Endothelial cell of umbilical vein (primary cell): ENCODE data around the gene CENPB. TPM values are rescaled to one million over a fixed set of nuclear protein-coding genes. Genes with fewer than 3 reads are reported as not detected.

Source experiments
- BruUV-seq: library from RNA; stranded (reverse); fragments of 400-500 nt; replicated peaks from 2 replicates; lab custom pipeline; 2021; lab: Mats Ljungman, UMichigan
- CTCF ChIA-PET: fragments of 300-600, 350-600 bp; sonication (Branson Sonifier 250); formaldehyde crosslinking; loops from one replicate; lab custom pipeline; 2021; ENCODE audit warnings: antibody characterized with exemption, inconsistent platforms; lab: Charles Lee
- POLR2A ChIA-PET: fragments of 300-600, 350-600 bp; sonication (Branson Sonifier 250); formaldehyde crosslinking; loops from one replicate; lab custom pipeline; 2021; ENCODE audit warnings: antibody characterized with exemption, inconsistent platforms; lab: Charles Lee
- DNase-seq: peaks from one replicate; pipeline ENCODE4 v3.0.0-alpha.2; 2011; ENCODE audit warnings: low read depth, low spot score
- FAIRE-seq: peaks from 2 replicates; lab custom pipeline; 2011; peaks lifted over from hg19 to GRCh38; lab: Jason Lieb, UNC
- H2AFZ ChIP-seq: 2 replicates; pipeline ENCODE4 v1.6.0; 2012; ENCODE audit warnings: low read depth, low read length, control low read depth, inconsistent platforms
- H3K27ac ChIP-seq: 2 replicates; pipeline ENCODE4 v1.5.1; 2011; ENCODE audit warnings: low read depth, mild to moderate bottlenecking, control low read depth, low read length, moderate library complexity; ENCODE audit not compliant: insufficient read depth
- H3K27me3 ChIP-seq, 2 experiments: 2 replicates each; pipeline versions ENCODE4 v1.6.0 to v1.6.1; 2011; ENCODE audit warnings: low read length in 2 of 2, mixed read lengths in 1 of 2; ENCODE audit not compliant: control insufficient read depth in 2 of 2, insufficient read depth in 2 of 2
- H3K36me3 ChIP-seq, 2 experiments: 2 replicates in 1 of 2; 3 replicates in 1 of 2; pipeline ENCODE4 v1.5.1; 2011; ENCODE audit warnings: low read length in 2 of 2, mild to moderate bottlenecking in 1 of 2, moderate library complexity in 1 of 2; ENCODE audit not compliant: control insufficient read depth in 2 of 2, insufficient read depth in 2 of 2; ENCODE audit errors: extremely low read depth in 1 of 2
- H3K4me1 ChIP-seq: 3 replicates; pipeline ENCODE4 v1.5.1; 2011; ENCODE audit warnings: mild to moderate bottlenecking, low read length; ENCODE audit not compliant: control insufficient read depth, insufficient read depth; ENCODE audit errors: extremely low read depth
- H3K4me2 ChIP-seq: 2 replicates; pipeline ENCODE4 v1.6.1; 2011; ENCODE audit warnings: low read length, control low read depth, mixed read lengths; ENCODE audit not compliant: insufficient read depth
- H3K4me3 ChIP-seq, 3 experiments: fragments of 200-600 bp in 1 of 3; sonication (generic), shearing (Covaris generic) in 1 of 3; replicated peaks in 1 of 3; 2 replicates each; pipeline ENCODE4 v1.5.1; 2011 to 2016; ENCODE audit warnings: control low read depth in 3 of 3, low read length in 3 of 3, mild to moderate bottlenecking in 2 of 3, inconsistent platforms in 1 of 3, low read depth in 1 of 3, moderate library complexity in 1 of 3; ENCODE audit not compliant: insufficient read depth in 1 of 3
- H3K79me2 ChIP-seq: 2 replicates; pipeline ENCODE4 v1.6.0; 2012; ENCODE audit warnings: low read length, inconsistent platforms; ENCODE audit not compliant: control insufficient read depth, insufficient read depth
- H3K9ac ChIP-seq: replicated peaks from 2 replicates; pipeline ENCODE3; 2011; ENCODE audit warnings: low read length, control low read depth; ENCODE audit not compliant: insufficient read depth; ENCODE audit errors: extremely low read depth
- H3K9me1 ChIP-seq: replicated peaks from 3 replicates; pipeline ENCODE4 v1.6.0; 2011; ENCODE audit warnings: mild to moderate bottlenecking, low read length; ENCODE audit not compliant: control insufficient read depth, insufficient read depth; ENCODE audit errors: extremely low read depth
- H3K9me3 ChIP-seq: replicated peaks from 2 replicates; pipeline ENCODE4 v1.5.1; 2012; ENCODE audit warnings: low read length, inconsistent platforms; ENCODE audit not compliant: control insufficient read depth, insufficient read depth
- H4K20me1 ChIP-seq: replicated peaks from 2 replicates; pipeline ENCODE3; 2011; ENCODE audit warnings: mild to moderate bottlenecking, low read length; ENCODE audit not compliant: control insufficient read depth, insufficient read depth; ENCODE audit errors: extremely low read depth
- EZH2 ChIP-seq: IDR thresholded peaks from 2 replicates; pipeline ENCODE4 v1.6.1; 2012; ENCODE audit warnings: borderline replicate concordance, low read depth, mild to moderate bottlenecking, moderate library complexity, low read length, inconsistent platforms; ENCODE audit not compliant: severe bottlenecking
- FOS ChIP-seq: IDR thresholded peaks from 2 replicates; pipeline ENCODE4 v1.6.1; 2011; ENCODE audit warnings: mild to moderate bottlenecking, low read length, moderate library complexity, borderline replicate concordance; ENCODE audit not compliant: insufficient read depth
- GATA2 ChIP-seq: IDR thresholded peaks from 2 replicates; pipeline ENCODE4 v1.7.0; 2011; ENCODE audit warnings: low read depth, mild to moderate bottlenecking, moderate library complexity, mixed read lengths, low read length; ENCODE audit not compliant: insufficient read length, insufficient read depth
- JUN ChIP-seq: IDR thresholded peaks from 2 replicates; pipeline ENCODE4 v1.6.1; 2011; ENCODE audit warnings: borderline replicate concordance, low read depth; ENCODE audit not compliant: insufficient read length, insufficient read depth
- MAX ChIP-seq: IDR thresholded peaks from 2 replicates; pipeline ENCODE4 v1.6.1; 2011; ENCODE audit not compliant: insufficient read depth, insufficient read length
- MYC ChIP-seq: IDR thresholded peaks from one replicate; pipeline ENCODE4 v1.6.1; 2011; ENCODE audit warnings: mild to moderate bottlenecking, low read depth, low read length
- POLR2A ChIP-seq: IDR thresholded peaks from 2 replicates; pipeline ENCODE4 v1.6.1; 2012; ENCODE audit warnings: low read depth, mild to moderate bottlenecking, control low read depth, low read length
- POLR2AphosphoS5 ChIP-seq: IDR thresholded peaks from 2 replicates; pipeline ENCODE4 v1.6.1; 2012; ENCODE audit warnings: low read depth, mild to moderate bottlenecking, control low read depth, low read length, moderate library complexity; ENCODE audit not compliant: insufficient read depth
- dilution Hi-C: fragments of 300-500 bp; cut with MboI; formaldehyde crosslinking; loops from one replicate; pipeline ENCODE4 v1.15.0; 2019; ENCODE audit warnings: low sequenced_read_pairs; ENCODE audit not compliant: extremely low pct_ligation_motif_present
- intact Hi-C: fragments of 100-400 bp; cut with micrococcal nuclease; formaldehyde crosslinking; loops from one replicate; pipeline ENCODE4 v1.10.0; 2022
- polyA plus RNA-seq, 4 experiments: library from polyadenylated mRNA; depleted of rRNA in 3 of 4; stranded (reverse) in 3 of 4; unstranded in 1 of 4; fragments of >200 nt; gene quantifications; 2 replicates each; pipeline versions ENCODE4 v1.2.1 to v1.2.3, GENCODE V29; 2011 to 2012; ENCODE audit warnings: missing spikeins in 1 of 4
- total RNA-seq: library from RNA; stranded (reverse); gene quantifications from 2 replicates; pipeline ENCODE4 v1.2.3, GENCODE V29; 2021
- TF ChIP-seq, protein P1 (sequence below), 2 donors: IDR thresholded peaks; 1 replicate in 1 of 2; 2 replicates in 1 of 2; pipeline ENCODE4 v1.5.1; 2011; ENCODE audit warnings: low read length in 2 of 2, mild to moderate bottlenecking in 2 of 2, moderate library complexity in 2 of 2, control low read depth in 1 of 2, inconsistent platforms in 1 of 2, low read depth in 1 of 2; ENCODE audit not compliant: insufficient read depth in 1 of 2; ENCODE audit errors: extremely low read depth in 1 of 2

The CENPB gene
- total and polyA plus RNA-seq, 2 donors (not counting 3 experiments of a cell fraction or from before 2014, with no cell fraction given): 30.4 to 90.3 TPM

GRCh38 chr20:3801299-3801698 lies 14.8 kb upstream of the CENPB start:
- Histone ChIP-seq H3K36me3 (peaks cover 0 to 26% of the 10 kb centered on the region in 2 experiments), H3K9ac (no peak overlapping the region), H3K4me1 (peaks cover 20% of the 10 kb centered on the region), H3K9me1 (no peaks in the 10 kb centered on the region), H4K20me1 (no peaks in the 10 kb centered on the region), H3K79me2 (peaks cover 25% of the 10 kb centered on the region), H3K9me3 (no peaks in the 10 kb centered on the region), H3K4me3 (no peak overlapping the region), H3K4me2 (no peak overlapping the region), H3K27ac (no peak overlapping the region), H2AFZ (no peak overlapping the region), H3K27me3 (no peaks in the 10 kb centered on the region)
- no TSS peak for BruUV-seq
- FAIRE-seq (no peak), DNase-seq (no peak)
- CTCF ChIA-PET: interaction anchor here (0.6 to 1.9 kb wide), 3 partner anchors 17 to 623 kb away, joined by 3 to 5 read pairs (median 5); partner anchors contain the start of gene AP5S1
- TF ChIP-seq EZH2 (no peak), FOS (no peak), MAX (no peak), GATA2 (no peak), JUN (no peak), POLR2AphosphoS5 (no peak), MYC (no peak), POLR2A (no peak)
- TF ChIP-seq, protein P1, sequence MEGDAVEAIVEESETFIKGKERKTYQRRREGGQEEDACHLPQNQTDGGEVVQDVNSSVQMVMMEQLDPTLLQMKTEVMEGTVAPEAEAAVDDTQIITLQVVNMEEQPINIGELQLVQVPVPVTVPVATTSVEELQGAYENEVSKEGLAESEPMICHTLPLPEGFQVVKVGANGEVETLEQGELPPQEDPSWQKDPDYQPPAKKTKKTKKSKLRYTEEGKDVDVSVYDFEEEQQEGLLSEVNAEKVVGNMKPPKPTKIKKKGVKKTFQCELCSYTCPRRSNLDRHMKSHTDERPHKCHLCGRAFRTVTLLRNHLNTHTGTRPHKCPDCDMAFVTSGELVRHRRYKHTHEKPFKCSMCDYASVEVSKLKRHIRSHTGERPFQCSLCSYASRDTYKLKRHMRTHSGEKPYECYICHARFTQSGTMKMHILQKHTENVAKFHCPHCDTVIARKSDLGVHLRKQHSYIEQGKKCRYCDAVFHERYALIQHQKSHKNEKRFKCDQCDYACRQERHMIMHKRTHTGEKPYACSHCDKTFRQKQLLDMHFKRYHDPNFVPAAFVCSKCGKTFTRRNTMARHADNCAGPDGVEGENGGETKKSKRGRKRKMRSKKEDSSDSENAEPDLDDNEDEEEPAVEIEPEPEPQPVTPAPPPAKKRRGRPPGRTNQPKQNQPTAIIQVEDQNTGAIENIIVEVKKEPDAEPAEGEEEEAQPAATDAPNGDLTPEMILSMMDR (IDR thresholded peaks at IDR 0.05; ENCODE audit: extremely low read depth in 1 of 2, insufficient read depth in 1 of 2, low read depth in 1 of 2, low read length in 2 of 2): no peak
- intact Hi-C loops (no loop called here), dilution Hi-C loops (no loop called here)
- POLR2A ChIA-PET: no interaction called here
